GM18498 (cell line): ENCODE data around the gene C18orf54.
"Not testable (repeated sequence)": the region's sequence is repeated elsewhere in the genome, so short reads cannot be mapped to it uniquely, and the experiment has no call there.

ENCODE experiments used
- ATAC-seq: cut with Tn5 transposase; IDR thresholded peaks from one replicate; pipeline ENCODE4 v1.9.1; 2021; ENCODE audit warnings: mild to moderate bottlenecking, moderate library complexity; ENCODE audit not compliant: unreplicated experiment

The C18orf54 gene

DNA sequence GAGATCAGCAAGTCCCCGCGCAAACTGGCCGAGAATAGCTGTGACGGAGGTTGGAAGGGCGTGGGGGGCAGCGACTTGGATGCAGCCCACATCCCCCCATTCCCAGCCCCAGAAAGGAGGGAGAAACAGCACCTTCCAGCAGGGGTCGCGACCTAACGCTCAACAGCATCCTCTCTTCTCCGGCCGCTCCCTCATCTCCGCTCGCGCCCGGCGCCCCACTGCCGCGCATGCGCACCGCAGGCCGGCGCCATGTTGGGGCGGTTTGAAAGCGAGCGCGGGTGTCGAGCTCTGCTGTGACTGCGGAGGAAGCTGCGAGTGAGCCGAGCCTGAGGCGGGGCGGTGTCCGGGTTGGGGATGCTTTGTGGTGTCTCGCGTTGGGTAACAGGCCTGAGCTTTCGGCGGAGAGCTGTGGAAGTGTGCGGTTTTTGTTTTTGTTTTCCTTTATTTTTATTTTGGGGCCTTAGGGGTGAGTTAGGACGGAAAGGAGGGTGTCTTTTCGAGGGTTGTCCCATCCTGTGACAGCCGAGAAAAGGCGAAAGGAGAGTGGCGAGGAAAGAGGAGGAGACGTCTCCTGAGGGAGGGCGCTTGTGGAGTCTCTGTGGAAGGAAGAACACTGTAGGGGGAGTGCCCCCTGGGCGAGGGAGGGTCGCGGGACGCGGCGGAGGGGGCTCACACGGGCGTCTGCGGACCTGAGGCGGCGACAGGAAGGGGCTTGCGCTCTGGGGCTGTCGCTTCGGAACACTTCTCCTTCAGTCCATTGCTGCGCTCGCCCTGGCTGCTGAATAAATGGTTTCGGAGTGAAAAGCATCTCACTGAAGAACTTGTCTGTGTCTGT is at the start of gene C18orf54, which contains the start of gene STARD6:
Gene C18orf54, plus strand, starts transcription at position 247 of the 835 bp plus-strand sequence. CDS start 2,667 bp downstream, outside the sequence.
Gene STARD6, minus strand, starts transcription at position 199 of the 835 bp plus-strand sequence. CDS start 3,285 bp downstream, outside the sequence.
- ATAC-seq, result peak; percentile 94

DNA sequence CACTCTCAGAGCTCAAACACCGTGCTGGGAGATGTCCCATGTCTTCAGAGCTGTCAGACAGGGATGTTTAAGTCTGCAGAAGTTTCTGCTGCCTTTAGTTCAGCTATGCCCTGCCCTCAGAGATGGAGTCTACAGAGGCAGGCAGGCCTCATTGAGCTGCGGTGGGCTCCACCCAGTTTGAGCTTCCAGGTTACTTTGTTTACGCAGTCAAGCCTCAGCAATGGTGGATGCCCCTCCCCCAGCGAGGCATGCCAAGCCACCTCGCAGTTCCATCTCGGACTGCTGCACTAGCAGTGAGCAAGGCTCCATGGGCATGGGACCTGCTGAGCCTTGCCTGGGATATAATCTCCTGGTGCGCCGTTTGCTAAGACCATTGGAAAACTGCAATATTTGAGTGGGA is 48.1 kb upstream of the C18orf54 start:
- ATAC-seq, result not testable (repeated sequence)

DNA sequence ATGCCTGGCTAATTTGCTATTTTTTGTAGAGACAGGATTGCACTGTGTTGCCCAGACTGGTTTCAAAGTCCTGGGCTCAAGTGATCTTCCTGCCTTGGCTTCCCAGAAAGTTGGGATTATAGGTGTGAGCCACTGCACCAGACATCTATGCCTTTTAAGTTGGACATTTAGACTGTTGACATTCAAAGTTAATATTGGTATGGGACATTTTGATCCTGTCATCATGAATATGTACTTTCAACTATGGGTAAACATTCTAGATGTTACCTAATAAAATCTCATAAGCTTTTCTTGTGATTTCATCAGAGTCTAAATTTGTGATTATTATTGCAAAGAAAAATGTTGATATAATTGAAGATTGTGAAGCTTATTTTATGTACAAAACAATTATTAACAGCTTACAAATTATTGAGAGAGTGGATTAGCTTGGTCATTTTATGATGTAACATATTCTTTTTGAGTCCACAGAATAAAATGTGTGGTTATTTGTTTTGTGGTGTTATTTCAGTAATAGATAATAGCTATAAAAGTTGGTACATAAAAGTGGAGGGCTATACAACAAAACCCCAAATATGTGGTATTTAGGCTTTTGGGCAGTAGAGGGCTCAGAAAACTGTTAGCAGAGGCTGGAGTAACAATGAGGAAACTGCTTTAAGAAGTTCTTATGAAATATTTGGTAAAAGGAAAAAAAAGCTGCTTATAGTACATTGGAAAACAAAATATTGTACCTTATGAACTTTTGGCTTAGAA is 41.5 kb upstream of the C18orf54 start:
- no peak for ATAC-seq

DNA sequence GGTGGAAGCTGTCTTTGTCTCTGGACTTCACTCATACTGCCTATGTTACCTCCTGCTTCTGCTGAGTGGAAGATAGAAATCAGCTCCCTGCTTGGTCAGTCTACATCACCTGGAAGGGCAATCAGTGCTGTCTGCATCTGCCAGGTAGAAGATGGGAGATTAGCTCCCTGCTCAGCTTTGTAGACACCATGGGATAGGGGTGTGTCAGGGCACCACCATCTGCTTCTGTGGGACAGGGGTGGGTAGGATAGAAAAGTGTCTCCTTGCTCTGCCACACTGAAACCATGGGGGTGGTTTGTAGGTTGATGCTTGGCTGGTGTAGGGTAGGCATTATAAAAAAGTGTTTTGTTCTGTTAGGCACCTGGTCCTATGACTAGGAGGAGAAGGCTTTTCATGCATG is 34.1 kb upstream of the C18orf54 start:
- no peak for ATAC-seq

DNA sequence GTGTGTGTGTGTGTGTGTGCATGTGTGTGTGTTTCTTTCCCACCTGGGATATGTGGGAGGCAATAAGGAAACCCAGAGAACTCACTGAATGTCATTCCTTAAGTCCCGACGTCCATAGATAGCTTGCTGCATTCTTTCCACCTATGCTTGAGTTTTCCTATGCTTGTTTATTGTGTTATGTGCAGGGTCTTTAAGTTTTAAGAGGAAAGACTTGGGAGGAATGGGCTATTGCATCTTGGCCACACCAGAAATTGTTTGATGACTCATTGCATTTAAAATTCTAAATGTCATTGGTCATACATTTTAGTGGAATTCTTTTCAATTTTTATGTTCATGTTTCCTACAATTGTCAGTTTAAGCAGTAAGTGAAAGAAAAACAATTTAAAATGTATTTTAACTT is 33.7 kb upstream of the C18orf54 start:
- ATAC-seq, result no peak

DNA sequence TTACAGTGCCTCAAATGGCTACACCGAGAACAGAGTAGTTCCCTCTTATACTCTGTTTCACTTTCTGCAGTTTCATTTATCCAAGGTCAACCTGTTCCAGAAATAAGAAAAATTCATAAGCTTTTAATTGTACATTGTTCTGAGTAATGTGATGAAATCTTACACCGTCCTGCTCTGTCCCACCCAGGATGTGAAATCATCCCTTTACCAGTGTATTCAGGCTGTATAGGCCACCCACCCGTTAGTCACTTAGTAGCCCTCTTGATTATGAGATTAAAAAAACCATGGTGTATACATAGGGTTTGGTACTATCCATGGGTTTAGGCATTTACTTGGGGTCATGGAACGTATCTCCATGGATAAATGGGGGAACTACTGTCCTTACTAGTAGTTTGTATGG is 29.9 kb upstream of the C18orf54 start:
- no peak for ATAC-seq

DNA sequence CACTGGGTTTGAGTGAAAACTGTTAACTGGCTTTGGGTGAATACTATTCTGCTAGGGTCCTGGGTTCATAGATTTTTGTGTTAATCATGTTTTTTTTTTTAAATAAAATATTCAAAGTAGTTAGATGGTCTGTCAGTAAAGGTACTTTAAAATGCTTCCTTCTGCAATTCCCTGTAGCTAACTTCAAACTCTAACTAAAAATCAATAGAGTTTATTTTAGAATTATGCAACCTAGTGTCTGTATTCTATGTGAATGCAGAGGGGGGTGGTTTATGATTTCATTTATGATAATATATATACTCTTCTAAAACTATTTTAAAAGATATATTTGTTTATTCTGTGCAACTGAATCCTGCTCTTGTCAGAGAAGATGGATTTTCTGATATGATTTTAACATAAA is 27.9 kb upstream of the C18orf54 start:
- ATAC-seq, result no peak

DNA sequence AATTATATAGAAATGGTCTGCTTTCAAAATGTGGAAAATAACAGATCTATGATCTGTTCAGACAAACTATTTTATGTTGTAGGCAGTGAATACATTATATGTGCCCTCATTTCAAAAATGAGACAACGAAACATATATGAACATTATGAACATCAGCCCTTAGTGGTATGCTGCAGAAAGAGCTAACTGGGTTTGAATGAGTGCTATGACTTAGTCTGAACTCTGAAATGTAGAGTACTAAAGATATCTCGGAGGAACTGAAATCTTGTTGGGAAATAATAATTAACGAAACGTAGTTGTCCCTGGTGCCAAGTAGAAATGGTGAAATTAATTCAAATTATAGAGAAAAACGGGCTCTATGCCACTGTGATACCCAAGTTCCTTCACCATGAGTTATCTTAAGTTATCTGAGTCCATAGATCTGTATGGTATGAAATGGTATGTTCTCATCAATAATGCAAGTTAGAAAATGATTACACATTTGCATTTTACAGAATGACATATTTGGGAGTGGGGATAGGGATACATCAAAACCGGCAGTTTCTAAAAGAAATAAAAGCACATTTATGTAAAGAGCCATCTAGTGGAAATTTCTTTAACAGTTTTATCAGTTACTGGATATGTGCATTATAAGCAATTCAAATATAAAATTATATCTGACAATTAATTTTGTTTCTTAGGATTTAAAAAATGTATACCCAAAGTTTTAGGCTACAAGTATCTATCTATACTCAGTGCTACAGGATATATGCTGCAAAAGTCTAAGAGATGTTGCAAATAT is 26.7 kb upstream of the C18orf54 start:
- ATAC-seq, result no peak

DNA sequence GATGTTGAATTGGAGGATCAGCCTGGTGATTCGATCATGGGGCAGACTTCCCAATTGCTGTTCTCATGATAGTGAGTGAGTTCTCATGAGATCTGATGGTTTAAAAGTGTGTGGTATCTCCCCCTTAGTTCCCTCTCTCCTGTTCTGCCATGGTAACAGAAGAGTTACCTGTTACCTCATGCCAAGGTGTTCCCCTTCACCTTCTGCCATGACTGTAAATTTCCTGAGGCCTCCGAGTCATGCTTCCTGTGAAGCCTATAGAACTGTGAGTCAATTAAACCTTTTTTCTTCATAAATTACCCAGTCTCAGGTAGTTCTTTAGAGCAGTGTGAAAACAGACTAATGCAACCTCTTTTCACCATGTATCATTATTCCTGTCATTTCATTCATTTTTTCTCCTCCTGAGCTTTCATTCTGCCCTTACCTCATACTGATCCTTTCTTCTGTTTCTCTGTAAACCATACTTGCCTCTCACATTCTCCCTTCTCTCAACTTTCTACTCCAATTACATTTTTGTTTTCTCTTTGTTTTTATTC is 22.0 kb upstream of the C18orf54 start:
- no peak for ATAC-seq

DNA sequence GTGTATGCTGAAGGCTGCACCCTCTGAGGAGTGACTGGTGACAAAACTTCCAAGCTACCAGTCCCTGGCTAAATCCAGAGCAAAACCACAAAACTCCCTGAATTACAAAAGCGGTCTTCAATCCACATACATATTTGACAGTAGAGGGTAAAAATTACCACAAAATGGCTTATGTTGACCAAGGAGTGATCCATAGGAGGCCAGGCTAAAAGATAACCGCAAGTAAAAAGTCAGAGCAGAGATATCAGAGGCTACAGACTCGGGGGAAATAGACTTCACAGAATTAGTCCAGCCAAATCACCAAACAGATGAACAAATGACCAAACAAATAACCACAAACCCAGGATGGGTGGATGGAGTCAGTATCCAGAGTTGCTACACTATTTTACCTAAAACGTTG is 19.5 kb upstream of the C18orf54 start:
- no peak for ATAC-seq

DNA sequence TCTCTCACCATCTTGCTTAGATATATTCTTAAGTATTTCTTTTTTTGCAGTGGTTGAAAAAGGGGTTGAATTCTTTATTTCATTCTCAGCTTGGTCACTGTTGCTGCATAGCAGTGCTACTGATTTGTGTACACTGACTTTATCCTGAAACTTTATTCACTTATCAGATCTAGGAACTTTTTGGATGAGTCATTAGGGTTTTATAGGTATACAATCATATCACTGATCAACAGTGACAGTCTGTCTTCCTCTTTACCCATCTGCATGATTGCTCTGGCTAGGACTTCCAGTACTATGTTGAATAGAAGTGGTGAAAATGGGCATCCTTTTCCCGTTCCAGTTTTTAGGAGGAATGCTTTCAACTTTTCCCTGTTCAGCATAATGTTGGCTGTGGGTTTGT is 6.5 kb upstream of the C18orf54 start:
- ATAC-seq, result no peak

DNA sequence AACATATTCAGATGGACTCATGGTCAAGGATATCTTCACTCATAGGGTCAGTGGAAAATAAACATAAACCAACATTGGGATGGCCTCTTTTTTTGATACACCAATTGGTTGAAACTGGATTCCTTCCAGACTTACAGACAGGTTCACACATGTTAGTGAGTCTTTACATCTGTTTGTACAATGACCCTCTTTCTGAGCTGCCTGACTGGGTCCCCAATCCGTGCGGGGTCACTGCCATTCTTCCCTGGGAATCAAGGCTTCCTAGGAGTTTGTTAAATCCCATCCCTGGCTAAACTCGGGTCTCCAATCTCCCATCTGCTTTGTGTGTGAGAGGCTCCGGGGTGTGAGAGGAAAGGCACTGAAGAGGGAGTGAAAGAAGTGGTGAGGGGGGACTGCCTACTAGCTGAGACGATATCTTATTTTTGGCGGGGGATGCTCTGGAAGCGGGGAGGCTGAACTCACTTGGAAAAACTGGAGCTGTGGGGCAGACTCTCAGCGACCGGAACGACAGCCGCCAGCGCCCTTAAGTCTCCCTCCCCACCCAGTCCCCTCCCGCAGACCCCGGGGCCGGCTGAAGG is 535 bp upstream of the C18orf54 start:
- peak; percentile 52 for ATAC-seq

DNA sequence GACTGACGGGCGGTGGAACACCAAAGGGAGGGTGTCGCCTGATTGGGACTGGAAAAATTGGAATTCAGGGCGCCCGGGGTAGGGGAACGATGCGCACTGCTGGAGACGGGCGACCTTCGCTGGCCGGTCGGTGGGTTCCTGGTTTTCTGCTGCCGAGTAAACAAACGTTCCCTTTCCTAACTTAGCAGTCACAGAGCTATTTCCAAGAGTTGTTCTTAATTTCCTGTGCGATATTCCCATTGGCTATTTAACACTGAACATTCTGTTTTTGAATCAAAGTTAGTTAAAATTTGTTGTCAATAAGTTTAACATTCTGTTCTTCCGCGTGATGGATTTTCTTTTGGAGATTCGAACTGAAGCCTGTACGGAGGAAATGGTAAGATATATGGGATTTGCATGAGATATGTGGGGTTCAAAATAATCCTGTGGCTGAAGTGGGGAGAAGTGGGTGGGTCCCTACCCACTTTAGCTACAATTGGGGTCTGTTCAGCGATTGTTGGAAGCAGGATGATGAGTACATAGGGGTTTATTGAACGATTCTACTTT is 862 bp downstream of the C18orf54 start:
- ATAC-seq, result peak; percentile 18

DNA sequence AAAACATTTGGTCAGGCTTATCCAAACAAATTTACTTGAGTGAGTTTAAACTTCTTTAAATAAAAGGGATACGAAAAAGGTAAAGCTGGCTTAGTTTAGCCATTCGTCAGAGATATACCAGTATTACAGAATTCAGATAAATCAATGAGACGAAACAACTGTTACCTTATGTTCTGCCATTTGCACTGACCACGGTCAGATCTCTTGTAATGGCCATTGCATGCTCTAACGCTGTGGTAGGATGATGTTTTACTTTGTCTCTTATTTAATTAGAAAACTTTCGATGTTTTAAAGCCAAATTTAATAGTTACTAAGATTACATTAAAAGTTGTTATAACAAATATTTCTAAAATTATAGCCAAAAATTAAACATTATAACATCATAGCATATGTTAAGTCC is 1.5 kb downstream of the C18orf54 start:
- no peak for ATAC-seq

DNA sequence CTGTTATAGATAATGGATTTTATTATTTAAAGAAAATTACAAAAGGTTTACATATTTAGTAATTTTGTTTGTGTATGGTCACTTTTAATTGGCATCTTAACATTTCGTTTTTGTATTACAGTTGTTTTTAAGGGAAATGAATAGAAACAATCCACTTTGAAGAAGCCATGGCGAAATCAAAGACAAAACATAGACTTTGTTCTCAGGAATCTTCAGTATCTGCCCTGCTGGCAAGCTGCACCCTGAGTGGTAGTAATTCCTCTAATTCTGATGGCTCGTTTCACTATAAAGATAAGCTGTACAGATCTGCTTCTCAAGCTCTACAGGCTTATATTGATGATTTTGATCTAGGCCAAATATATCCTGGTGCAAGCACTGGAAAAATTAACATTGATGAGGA is 2.7 kb downstream of the C18orf54 start:
- no peak for ATAC-seq

DNA sequence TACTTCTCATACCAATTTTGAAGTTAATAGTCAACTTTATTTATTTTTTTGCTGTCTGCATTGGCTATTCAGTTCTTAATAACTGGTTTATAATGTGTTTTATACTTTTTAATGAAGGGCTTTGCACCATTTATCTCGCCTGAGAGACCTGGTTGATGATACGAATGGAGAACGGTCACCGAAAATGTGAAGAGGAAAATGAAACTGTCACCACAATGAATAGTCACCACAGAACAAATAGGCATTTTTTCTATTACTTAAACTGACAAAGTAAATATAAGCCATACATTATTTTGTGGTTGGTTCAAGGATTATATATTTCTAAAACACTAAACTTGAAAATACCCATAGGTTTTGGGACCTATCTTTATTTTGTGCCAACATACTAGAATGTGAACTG is 20.4 kb downstream of the C18orf54 start:
- no peak for ATAC-seq

DNA sequence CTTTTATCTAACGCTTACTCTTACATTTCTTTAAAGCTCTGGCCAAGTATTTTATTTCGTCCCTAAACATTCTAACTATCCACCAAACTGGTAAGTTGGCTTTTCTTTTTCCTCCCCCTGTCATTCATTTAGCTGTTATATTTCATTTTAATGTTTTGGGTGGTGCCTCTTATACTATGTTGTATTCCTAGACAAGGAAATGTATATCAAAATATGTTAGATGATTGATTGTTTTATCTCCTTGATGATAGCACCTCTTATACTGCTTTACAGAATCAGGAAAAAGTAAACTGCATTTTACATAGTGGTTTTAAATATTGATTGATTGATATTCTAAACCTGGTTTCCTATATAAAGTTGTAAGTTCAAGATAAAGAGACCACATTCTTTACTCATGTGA is 23.9 kb downstream of the C18orf54 start:
- ATAC-seq, result no peak

DNA sequence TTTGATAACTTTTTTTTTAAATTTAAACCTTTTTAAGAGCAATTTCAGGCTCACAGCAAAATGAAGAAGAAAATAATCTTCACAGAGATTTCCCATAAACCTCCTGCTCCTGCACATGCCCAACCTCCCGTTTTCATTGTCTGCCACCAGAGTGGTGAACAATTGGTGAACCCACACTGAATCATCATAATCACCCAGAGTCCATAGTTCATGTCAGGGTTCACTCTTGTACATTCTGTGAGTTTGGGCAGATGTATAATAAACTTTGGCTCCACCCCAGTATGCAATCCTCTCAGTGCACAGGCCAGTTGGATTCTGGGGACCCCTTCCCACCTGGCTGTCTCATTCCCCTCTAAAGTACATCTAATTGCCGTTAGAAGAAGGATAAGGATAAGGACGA is 24.4 kb downstream of the C18orf54 start:
- no peak for ATAC-seq

DNA sequence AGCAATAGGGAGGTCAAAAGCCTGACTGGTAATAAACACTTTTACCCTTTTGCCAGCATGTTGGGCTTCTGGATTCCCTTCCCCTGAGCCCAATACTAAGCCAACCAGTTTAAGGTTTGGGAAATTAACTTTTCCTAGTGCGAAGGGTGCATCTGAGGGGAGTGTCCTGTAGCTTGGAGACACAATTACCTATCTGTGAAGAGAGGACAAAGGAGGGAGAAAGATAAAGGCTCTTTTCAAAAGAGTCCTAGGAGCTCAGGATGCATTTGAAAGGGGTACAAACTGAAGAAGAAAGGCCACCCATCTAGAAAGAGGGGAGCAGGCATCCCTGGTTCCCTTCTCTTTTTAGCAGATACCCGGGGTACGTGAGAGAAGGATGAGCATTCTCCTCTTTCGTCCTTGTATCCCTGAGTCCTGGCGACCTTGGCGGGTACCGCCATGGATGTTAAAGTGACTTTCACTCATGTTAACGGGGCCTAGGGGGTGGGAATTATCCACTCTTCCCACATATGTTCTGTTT is 25.1 kb downstream of the C18orf54 start:
- ATAC-seq, result no peak

DNA sequence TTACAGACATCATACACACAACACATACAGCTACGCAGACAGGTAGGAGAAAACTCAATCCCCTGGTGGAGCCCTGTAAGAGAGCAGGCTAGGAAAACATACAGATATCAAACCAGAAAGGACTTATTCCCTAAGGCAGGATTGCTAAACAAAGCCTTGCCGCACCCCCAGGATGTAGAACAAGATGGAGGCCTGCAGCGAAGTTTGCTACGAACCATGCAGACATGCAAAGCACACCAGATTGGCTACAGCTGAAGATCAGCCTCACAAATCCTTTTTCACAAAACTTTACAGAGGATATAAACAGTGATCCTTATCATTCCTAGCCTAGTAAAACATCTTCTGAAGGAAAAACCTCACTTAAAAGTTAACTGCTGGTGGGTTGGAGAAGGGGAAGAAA is 28.3 kb downstream of the C18orf54 start:
- ATAC-seq, result no peak
